GM13976 (cell line): Measurements from ENCODE around the gene EGLN3.

Experiments
- DNase-seq: peaks from one replicate; pipeline ENCODE4 v3.0.0; 2012; ENCODE audit warnings: low spot score
- CTCF ChIP-seq: IDR thresholded peaks from 2 replicates; pipeline ENCODE4 v1.5.1; 2012; ENCODE audit warnings: borderline replicate concordance, mild to moderate bottlenecking; ENCODE audit not compliant: insufficient read depth; ENCODE audit errors: extremely low read depth, missing control alignments, control extremely low read depth
- in situ Hi-C: fragments of 300-500 bp; cut with MboI; formaldehyde crosslinking; loops from one replicate; pipeline ENCODE4 v1.12.0; 2022; ENCODE audit warnings: low sequenced_read_pairs, mixed read lengths, inconsistent platforms; ENCODE audit not compliant: unreplicated experiment

Gene EGLN3

GRCh38 chr14:33932576-33933345, 18.1 kb downstream of the EGLN3 start:
- no peak for TF ChIP-seq CTCF
- DNase-seq: no peak
- in situ Hi-C loops: no loop called here

- no peak for DNase-seq
- in situ Hi-C loops: no loop called here
- TF ChIP-seq CTCF: no peak
Observed at GRCh38 chr14:33932033-33932432, 18.8 kb downstream of the EGLN3 start.

GRCh38 chr14:33931461-33931860, 19.4 kb downstream of the EGLN3 start:
- no peak for TF ChIP-seq CTCF
- no peak for DNase-seq
- in situ Hi-C loops: no loop called here

GRCh38 chr14:33930439-33930838, 20.4 kb downstream of the EGLN3 start:
- DNase-seq: no peak
- in situ Hi-C loops: no loop called here
- no peak for TF ChIP-seq CTCF

GRCh38 chr14:33929799-33930408, 21.0 kb downstream of the EGLN3 start:
- no peak for TF ChIP-seq CTCF
- no peak for DNase-seq
- in situ Hi-C loops: no loop called here

- in situ Hi-C loops: no loop called here
- TF ChIP-seq CTCF: no peak
- DNase-seq: no peak
Observed at GRCh38 chr14:33928895-33929294, 22.0 kb downstream of the EGLN3 start.
